Thoracic aorta (tissue), 2 donors: ENCODE results near the gene TPX2. TPM values are rescaled to one million over a fixed set of nuclear protein-coding genes. Genes with fewer than 3 reads are reported as not detected.
A peak's percentile ranks its signal among the peaks of the same experiment; 100 is the strongest.

ENCODE experiments used
- ATAC-seq: fragments of 150-250 bp; one replicate; pipeline ENCODE4 v1.8.0; 2017; ENCODE audit warnings: low read depth; ENCODE audit not compliant: insufficient number of reproducible peaks, low FRiP score
- DNase-seq: peaks from one replicate; pipeline ENCODE4 v3.0.0-alpha.2; 2020; ENCODE audit warnings: low spot score
- H3K27ac ChIP-seq, 2 donors: fragments of 200-600 bp; sonication (generic); 1 replicate in 1 of 2; 2 replicates in 1 of 2; pipeline ENCODE4 v1.5.1; 2016; ENCODE audit warnings: mild to moderate bottlenecking in 2 of 2, moderate library complexity in 2 of 2
- H3K27me3 ChIP-seq: fragments of 200-600 bp; sonication (generic); replicated peaks from 2 replicates; pipeline ENCODE4 v1.6.0; 2016; ENCODE audit warnings: mild to moderate bottlenecking; ENCODE audit not compliant: insufficient read depth
- H3K36me3 ChIP-seq: fragments of 200-600 bp; sonication (generic); one replicate; pipeline ENCODE4 v1.5.1; 2016
- H3K4me1 ChIP-seq, 2 donors: fragments of 200-600 bp; sonication (generic); 1 replicate in 1 of 2; 2 replicates in 1 of 2; pipeline versions ENCODE4 v1.5.1 to v1.6.0; 2016; ENCODE audit warnings: low read depth in 2 of 2, mild to moderate bottlenecking in 1 of 2; ENCODE audit not compliant: control insufficient read depth in 1 of 2
- H3K4me3 ChIP-seq: fragments of 200-600 bp; sonication (generic); 2 replicates; pipeline ENCODE4 v1.5.1; 2016; ENCODE audit warnings: mild to moderate bottlenecking
- H3K9me3 ChIP-seq: fragments of 200-600 bp; sonication (generic); 2 replicates; pipeline ENCODE4 v1.5.1; 2016
- total RNA-seq, 2 donors: library from RNA; depleted of rRNA; stranded (reverse); fragments of >200 nt; gene quantifications; one replicate each; pipeline versions ENCODE4 v1.1.0 to v1.2.3, GENCODE V29; 2016
- TF ChIP-seq, protein P1 (sequence below): fragments of 200-600 bp; sonication (generic); IDR thresholded peaks from one replicate; pipeline ENCODE4 v1.5.1; 2019; ENCODE audit warnings: antibody characterized with exemption

Gene TPX2
- total RNA-seq, 2 donors from 2014 or later: 1.5 TPM

DNA sequence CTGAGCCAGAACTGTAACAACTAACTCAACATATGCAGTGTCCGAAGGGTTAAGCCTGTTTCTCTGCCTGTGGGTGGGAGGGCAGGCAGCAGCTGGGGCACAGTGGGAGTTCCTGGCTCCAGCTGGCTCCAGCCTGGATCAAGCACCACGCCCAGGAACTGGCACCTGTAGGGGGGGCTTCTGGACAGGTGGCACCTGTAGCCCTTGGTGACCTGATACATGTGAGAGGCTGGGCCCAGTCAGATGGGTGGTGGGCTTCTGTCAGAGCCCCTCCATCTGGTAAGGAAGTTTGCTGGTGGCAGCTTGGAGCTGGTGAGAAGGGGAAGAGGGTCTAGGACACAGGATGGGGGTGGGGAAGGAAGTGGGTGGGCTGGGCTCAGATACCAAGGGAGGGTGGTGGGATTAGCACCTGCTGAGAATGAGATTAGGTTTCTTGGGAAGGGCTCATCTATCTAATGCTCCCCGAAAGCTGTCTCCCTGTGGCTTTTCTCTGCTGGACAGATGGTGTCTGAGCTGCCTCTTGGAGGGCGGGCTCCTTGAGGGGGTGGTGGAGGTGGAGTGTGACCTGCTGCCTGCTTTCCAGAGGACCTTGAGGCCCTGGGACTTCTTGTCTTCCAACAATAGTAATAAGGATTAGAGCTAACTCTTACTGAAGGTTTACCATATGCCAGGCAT is 45.0 kb upstream of the TPX2 start:
- Histone ChIP-seq H3K36me3 (peaks cover 7% of the 10 kb centered on the region), H3K27me3 (no peaks in the 10 kb centered on the region), H3K4me3 (no peak overlapping the region), H3K27ac (peak overlapping the region in 1 of 2 donors; percentile 93), H3K4me1 (peaks cover 54 to 71% of the 10 kb centered on the region in 2 donors), H3K9me3 (no peaks in the 10 kb centered on the region)
- DNase-seq (no peak), ATAC-seq (no peak)
- TF ChIP-seq, protein P1, sequence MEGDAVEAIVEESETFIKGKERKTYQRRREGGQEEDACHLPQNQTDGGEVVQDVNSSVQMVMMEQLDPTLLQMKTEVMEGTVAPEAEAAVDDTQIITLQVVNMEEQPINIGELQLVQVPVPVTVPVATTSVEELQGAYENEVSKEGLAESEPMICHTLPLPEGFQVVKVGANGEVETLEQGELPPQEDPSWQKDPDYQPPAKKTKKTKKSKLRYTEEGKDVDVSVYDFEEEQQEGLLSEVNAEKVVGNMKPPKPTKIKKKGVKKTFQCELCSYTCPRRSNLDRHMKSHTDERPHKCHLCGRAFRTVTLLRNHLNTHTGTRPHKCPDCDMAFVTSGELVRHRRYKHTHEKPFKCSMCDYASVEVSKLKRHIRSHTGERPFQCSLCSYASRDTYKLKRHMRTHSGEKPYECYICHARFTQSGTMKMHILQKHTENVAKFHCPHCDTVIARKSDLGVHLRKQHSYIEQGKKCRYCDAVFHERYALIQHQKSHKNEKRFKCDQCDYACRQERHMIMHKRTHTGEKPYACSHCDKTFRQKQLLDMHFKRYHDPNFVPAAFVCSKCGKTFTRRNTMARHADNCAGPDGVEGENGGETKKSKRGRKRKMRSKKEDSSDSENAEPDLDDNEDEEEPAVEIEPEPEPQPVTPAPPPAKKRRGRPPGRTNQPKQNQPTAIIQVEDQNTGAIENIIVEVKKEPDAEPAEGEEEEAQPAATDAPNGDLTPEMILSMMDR: no peak

DNA sequence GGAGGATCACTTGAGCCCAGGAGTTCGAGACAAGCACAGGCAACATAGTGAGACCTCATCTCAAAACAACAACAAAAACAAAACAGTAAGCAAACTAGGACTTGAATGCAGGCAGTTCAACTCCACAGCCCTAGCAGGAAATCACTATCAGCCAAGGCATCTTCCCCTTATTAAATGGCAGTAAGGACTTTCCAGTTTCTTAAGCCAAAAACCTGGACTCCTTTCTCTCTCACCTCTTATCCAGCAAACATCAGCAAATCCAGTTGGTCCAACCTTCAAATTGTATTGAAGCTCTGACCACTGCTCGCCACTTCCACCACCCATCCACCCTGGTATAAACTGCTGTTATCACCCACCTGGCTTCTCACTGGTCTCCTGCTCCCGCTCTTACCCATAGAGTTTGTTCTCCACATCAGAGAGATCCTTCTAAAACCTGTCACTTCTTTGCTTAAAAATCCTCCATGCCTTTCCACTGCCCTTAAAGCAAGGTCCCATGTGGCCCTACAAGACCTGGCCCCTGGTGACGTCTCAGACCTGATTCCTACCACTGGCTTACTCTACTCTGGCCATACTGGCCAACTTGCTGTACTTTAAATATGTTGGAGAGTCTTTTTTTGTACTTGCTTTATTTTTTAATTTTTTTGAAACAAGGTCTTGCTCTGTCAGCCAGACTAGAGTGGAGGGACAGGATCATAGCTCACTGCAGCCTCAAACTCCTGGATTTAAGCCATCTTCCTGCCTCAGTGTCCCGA is 44.1 kb upstream of the TPX2 start:
- peaks cover 7% of the 10 kb centered on the region for H3K36me3 ChIP-seq
- no peak overlapping the region for H3K4me3 ChIP-seq
- no peak for ATAC-seq
- TF ChIP-seq, protein P1: no peak
- peak overlapping the region; percentile 10 to 93 for H3K27ac ChIP-seq
- H3K9me3 ChIP-seq: no peaks in the 10 kb centered on the region
- no peak for DNase-seq
- H3K27me3 ChIP-seq: no peaks in the 10 kb centered on the region
- H3K4me1 ChIP-seq: peaks cover 60 to 73% of the 10 kb centered on the region in 2 donors

DNA sequence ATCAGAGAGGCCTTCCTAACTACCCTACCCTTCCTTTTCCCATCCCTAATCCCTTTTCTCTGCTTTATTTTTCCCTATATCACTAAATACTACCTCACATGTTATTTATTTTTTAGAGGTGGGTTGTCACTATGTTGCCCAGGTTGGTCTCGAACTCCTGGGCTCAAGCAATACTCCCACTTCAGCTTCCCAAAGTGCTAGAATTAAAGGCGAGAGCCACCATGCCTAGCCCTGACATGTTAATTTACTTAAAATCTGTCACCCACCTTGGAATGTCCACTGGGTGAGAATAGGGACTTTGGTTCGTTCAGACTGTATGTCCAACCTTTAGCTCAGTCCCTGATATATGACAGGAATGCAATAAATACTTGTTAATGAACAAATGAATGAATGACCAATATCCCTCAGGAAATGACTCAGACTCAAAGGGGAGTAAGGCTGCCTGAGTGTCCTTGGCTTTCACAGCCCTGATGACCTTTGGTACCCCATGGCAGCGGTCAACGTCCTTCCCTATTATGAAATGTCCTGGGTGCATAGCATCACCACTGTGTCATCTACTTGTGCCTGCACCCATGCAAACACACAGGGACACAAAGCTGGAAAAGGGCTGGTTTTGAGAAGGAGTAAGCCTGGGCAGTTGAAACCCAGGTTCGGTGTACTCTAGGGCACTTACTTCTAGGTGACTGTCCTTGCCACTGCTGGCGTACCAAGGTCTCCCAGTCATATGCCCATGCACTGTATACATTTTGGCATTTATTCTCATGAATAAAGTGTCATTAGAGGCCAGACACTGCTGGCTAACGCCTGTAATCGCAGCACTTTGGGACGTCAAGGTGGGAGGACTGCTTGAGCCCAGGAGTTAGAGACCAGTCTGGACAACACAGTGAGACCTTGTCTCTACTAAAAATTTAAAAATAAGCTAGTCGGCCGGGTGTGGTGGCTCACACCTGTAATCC is 43.0 kb upstream of the TPX2 start:
- Histone ChIP-seq H3K36me3 (peaks cover 7% of the 10 kb centered on the region), H3K27me3 (no peaks in the 10 kb centered on the region), H3K4me3 (no peak overlapping the region), H3K27ac (peak overlapping the region; percentile 10 to 93), H3K4me1 (peaks cover 65 to 76% of the 10 kb centered on the region in 2 donors), H3K9me3 (no peaks in the 10 kb centered on the region)
- ATAC-seq (peak; percentile 56), DNase-seq (peak; percentile 53)
- TF ChIP-seq, protein P1: no peak

DNA sequence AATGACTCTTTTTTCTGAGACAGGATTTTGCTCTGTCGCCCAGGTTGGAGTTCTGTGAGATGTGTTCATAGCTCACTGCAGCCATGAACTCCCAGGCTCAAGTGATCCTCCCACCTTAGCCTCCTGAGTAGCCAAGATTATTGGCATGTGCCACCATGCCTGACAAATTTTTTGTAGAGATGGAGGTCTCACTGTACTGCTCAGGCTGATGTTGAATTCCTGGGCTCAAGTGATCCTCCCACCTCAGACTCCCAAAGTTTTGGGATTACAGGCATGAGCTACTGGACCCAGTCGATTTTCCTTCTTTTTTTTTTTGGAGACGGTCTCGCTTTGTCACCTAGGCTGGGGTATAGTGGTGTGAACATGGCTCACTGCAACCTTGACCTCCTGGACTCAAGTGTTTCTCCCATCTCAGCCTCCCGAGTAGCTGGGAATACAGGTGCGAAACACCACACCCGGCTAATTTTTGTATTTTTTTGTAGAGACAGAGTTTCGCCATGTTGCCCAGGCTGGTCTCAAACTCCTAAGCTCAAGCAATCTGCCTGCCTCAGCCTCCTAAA is 40.8 kb upstream of the TPX2 start:
- Histone ChIP-seq H3K36me3 (peaks cover 3% of the 10 kb centered on the region), H3K4me1 (peaks cover 74 to 92% of the 10 kb centered on the region in 2 donors), H3K27ac (peak overlapping the region; percentile 85 to 93)

More for the DNA sequence above, 40.8 kb upstream of the TPX2 start:
- ATAC-seq (no peak), DNase-seq (no peak)
- Histone ChIP-seq H3K9me3 (no peaks in the 10 kb centered on the region), H3K4me3 (no peak overlapping the region), H3K27me3 (no peaks in the 10 kb centered on the region)
- TF ChIP-seq, protein P1: no peak
